AG09319 (cell line): ENCODE measurements around the gene TMED10.

Experiments used
- DNase-seq: peaks from one replicate; pipeline ENCODE4 v3.0.0-alpha.2; 2010; ENCODE audit warnings: low read depth; ENCODE audit errors: extremely low read depth
- CTCF ChIP-seq: IDR thresholded peaks from 2 replicates; pipeline ENCODE4 v1.5.1; 2011; ENCODE audit warnings: low read depth, mild to moderate bottlenecking, inconsistent platforms, low read length, moderate library complexity

The TMED10 gene

GRCh38 chr14:75088566-75089373, 87.6 kb downstream of the TMED10 start:
- TF ChIP-seq CTCF, result peak; percentile 77
- DNase-seq, result no peak

GRCh38 chr14:75088153-75088552, 88.3 kb downstream of the TMED10 start:
- no peak for TF ChIP-seq CTCF
- DNase-seq, result no peak

- TF ChIP-seq CTCF, result peak; percentile 14
- DNase-seq, result no peak
These were observed 91.9 kb downstream of the TMED10 start for GRCh38 chr14:75084513-75084912.

- no peak for TF ChIP-seq CTCF
- no peak for DNase-seq
These were observed 93.1 kb downstream of the TMED10 start for GRCh38 chr14:75083271-75083670.

- TF ChIP-seq CTCF, result no peak
- DNase-seq, result no peak
These were observed 94.7 kb downstream of the TMED10 start for GRCh38 chr14:75081660-75082229.
